SU-DHL-6 (cell line): ENCODE results near the gene SLCO1A2.
"Not testable (repeated sequence)": the region's sequence is repeated elsewhere in the genome, so short reads cannot be mapped to it uniquely, and the experiment has no call there.

ENCODE experiments used
- H2AFZ ChIP-seq: fragments of 200-600 bp; sonication (generic); 2 replicates; pipeline ENCODE4 v1.6.1; 2014; ENCODE audit warnings: low read depth, mild to moderate bottlenecking, moderate library complexity, mixed read lengths, antibody characterized with exemption, low read length; ENCODE audit not compliant: severe bottlenecking
- H3F3A ChIP-seq: fragments of 200-600 bp; shearing (Covaris generic); 2 replicates; pipeline ENCODE4 v1.6.0; 2016; ENCODE audit warnings: antibody characterized with exemption, mild to moderate bottlenecking; ENCODE audit not compliant: insufficient read depth
- H3K27ac ChIP-seq: fragments of 200-600 bp; sonication (generic); 2 replicates; pipeline ENCODE4 v1.5.1; 2016; ENCODE audit warnings: low read depth, mild to moderate bottlenecking, low read length, moderate library complexity, mixed read lengths
- H3K27me3 ChIP-seq: fragments of 200-600 bp; sonication (generic), shearing (Covaris generic); 2 replicates; pipeline ENCODE4 v1.6.0; 2014; ENCODE audit warnings: mild to moderate bottlenecking, low read length
- H3K36me3 ChIP-seq: fragments of 200-600 bp; sonication (generic); 2 replicates; pipeline ENCODE4 v1.6.1; 2014; ENCODE audit warnings: mild to moderate bottlenecking, low read length, mixed read lengths
- H3K4me2 ChIP-seq: fragments of 300-600, 200-600 bp; shearing (Covaris generic), sonication (generic); 2 replicates; pipeline ENCODE4 v1.6.0; 2014; ENCODE audit warnings: low read length, low read depth, mild to moderate bottlenecking; ENCODE audit not compliant: poor library complexity, severe bottlenecking
- H3K4me3 ChIP-seq: fragments of 200-600 bp; sonication (generic); 2 replicates; pipeline ENCODE4 v1.5.1; 2014; ENCODE audit warnings: antibody characterized with exemption, low read length, mild to moderate bottlenecking, mixed read lengths; ENCODE audit not compliant: insufficient read depth, poor library complexity, severe bottlenecking
- H3K79me2 ChIP-seq: fragments of 200-600 bp; sonication (generic); 2 replicates; pipeline ENCODE4 v1.6.1; 2014; ENCODE audit warnings: mild to moderate bottlenecking, low read length, moderate library complexity; ENCODE audit not compliant: insufficient read depth
- H3K9ac ChIP-seq: fragments of 200-600 bp; sonication (generic); 2 replicates; pipeline ENCODE4 v1.7.0; 2014; ENCODE audit warnings: mild to moderate bottlenecking, low read length
- H3K9me2 ChIP-seq: fragments of 200-600 bp; sonication (generic); replicated peaks from 2 replicates; pipeline ENCODE4 v1.6.1; 2014; ENCODE audit warnings: low read length; ENCODE audit not compliant: insufficient read depth
- H3K9me3 ChIP-seq: fragments of 200-600 bp; sonication (generic); 2 replicates; pipeline ENCODE4 v1.6.1; 2014; ENCODE audit warnings: low read length, mixed read lengths; ENCODE audit not compliant: insufficient read depth
- H4K20me1 ChIP-seq: fragments of 200-600 bp; sonication (generic); 2 replicates; pipeline ENCODE4 v1.6.1; 2014; ENCODE audit warnings: low read depth, mild to moderate bottlenecking, antibody characterized with exemption, low read length, moderate library complexity, mixed read lengths
- CTCF ChIP-seq: fragments of 200-600 bp; sonication (generic); IDR thresholded peaks from one replicate; pipeline ENCODE4 v1.5.1; 2017; ENCODE audit warnings: antibody characterized with exemption, mild to moderate bottlenecking, low read length, moderate library complexity; ENCODE audit not compliant: insufficient read depth, poor library complexity, severe bottlenecking
- EZH2phosphoT487 ChIP-seq: fragments of 200-600 bp; sonication (generic), shearing (Covaris generic); conservative IDR thresholded peaks from 2 replicates; pipeline ENCODE4 v1.6.1; 2018; ENCODE audit warnings: mild to moderate bottlenecking, antibody characterized with exemption, low read length, moderate library complexity, mixed read lengths

The SLCO1A2 gene

GRCh38 chr12:21372602-21373001 lies 37.9 kb upstream of the SLCO1A2 start, which contains the start of gene IAPP:
TSS of gene IAPP (plus strand) at chr12:21372902. CDS start at chr12:21373352, 450 bp downstream.
- TF ChIP-seq EZH2phosphoT487 (no peak), CTCF (no peak)
- H3K79me2 ChIP-seq, result no peaks in the 10 kb centered on the region
- no peaks in the 10 kb centered on the region for H3K27me3 ChIP-seq
- H4K20me1 ChIP-seq, result no peaks in the 10 kb centered on the region
- no peaks in the 10 kb centered on the region for H3K36me3 ChIP-seq
- no peak within 1 kb of the TSS for H3K4me2 ChIP-seq
- no peak within 1 kb of the TSS for H2AFZ ChIP-seq
- H3K9me2 ChIP-seq, result no peaks in the 10 kb centered on the region
- H3K9ac ChIP-seq, result no peak within 1 kb of the TSS
- no peaks in the 10 kb centered on the region for H3K9me3 ChIP-seq
- H3F3A ChIP-seq, result no peaks in the 10 kb centered on the region
- no peak within 1 kb of the TSS for H3K27ac ChIP-seq
- H3K4me3 ChIP-seq, result no peak within 1 kb of the TSS

- no peaks in the 10 kb centered on the region for H3K9me2 ChIP-seq
- no peaks in the 10 kb centered on the region for H4K20me1 ChIP-seq
- no peaks in the 10 kb centered on the region for H3K27me3 ChIP-seq
- TF ChIP-seq EZH2phosphoT487 (no peak), CTCF (no peak)
- H3K79me2 ChIP-seq, result no peaks in the 10 kb centered on the region
- H3K9me3 ChIP-seq, result no peaks in the 10 kb centered on the region
- no peak overlapping the region for H3K9ac ChIP-seq
- no peak overlapping the region for H3K27ac ChIP-seq
- H2AFZ ChIP-seq, result no peak overlapping the region
- no peaks in the 10 kb centered on the region for H3K36me3 ChIP-seq
- H3F3A ChIP-seq, result no peaks in the 10 kb centered on the region
- H3K4me3 ChIP-seq, result no peak overlapping the region
- H3K4me2 ChIP-seq, result no peak overlapping the region
Observed at GRCh38 chr12:21370845-21371449, 36.2 kb upstream of the SLCO1A2 start.

GRCh38 chr12:21369141-21369980 lies 34.6 kb upstream of the SLCO1A2 start:
- H3K27me3 ChIP-seq, result no peaks in the 10 kb centered on the region
- H3K4me2 ChIP-seq, result no peak overlapping the region
- H4K20me1 ChIP-seq, result no peaks in the 10 kb centered on the region
- no peaks in the 10 kb centered on the region for H3K9me2 ChIP-seq
- no peaks in the 10 kb centered on the region for H3F3A ChIP-seq
- H3K27ac ChIP-seq, result no peak overlapping the region
- no peak overlapping the region for H2AFZ ChIP-seq
- H3K36me3 ChIP-seq, result no peaks in the 10 kb centered on the region
- TF ChIP-seq EZH2phosphoT487 (no peak), CTCF (no peak)
- no peak overlapping the region for H3K9ac ChIP-seq
- no peaks in the 10 kb centered on the region for H3K79me2 ChIP-seq
- H3K4me3 ChIP-seq, result no peak overlapping the region
- no peaks in the 10 kb centered on the region for H3K9me3 ChIP-seq

GRCh38 chr12:21360632-21361031 lies 25.9 kb upstream of the SLCO1A2 start:
- not testable (repeated sequence) for H3K27me3 ChIP-seq, H3K27ac ChIP-seq, H2AFZ ChIP-seq, H3F3A ChIP-seq, H3K4me2 ChIP-seq, H3K36me3 ChIP-seq, H4K20me1 ChIP-seq, H3K9ac ChIP-seq, H3K4me3 ChIP-seq, H3K79me2 ChIP-seq, H3K9me2 ChIP-seq, H3K9me3 ChIP-seq
